ENCODE data around the gene RPA1. TPM values are rescaled to one million over a fixed set of nuclear protein-coding genes. Genes with fewer than 3 reads are reported as not detected.

Gene RPA1
- total RNA-seq, 2 experiments from 2014 or later: 38.6 to 38.7 TPM

GRCh38 chr17:1937461-1937860 lies 107.7 kb downstream of the RPA1 start:
- Histone ChIP-seq H3K36me3 (ENCODE audit: insufficient read depth, low read length) (no peaks in the 10 kb centered on the region), H3K9me3 (ENCODE audit: control insufficient read depth in 1 of 2, insufficient read depth in 1 of 2, low read length in 2 of 2) (peaks cover 0 to 3% of the 10 kb centered on the region in 2 experiments), H3K27ac (ENCODE audit: low read depth in 1 of 2, low read length in 2 of 2) (no peak overlapping the region), H3K4me1 (ENCODE audit: insufficient read depth, low read length) (no peaks in the 10 kb centered on the region), H3K4me3 (ENCODE audit: low read length) (no peak overlapping the region), H3K27me3 (ENCODE audit: control insufficient read depth in 1 of 2, insufficient read depth in 2 of 2, low read length in 2 of 2) (no peaks in the 10 kb centered on the region)
- Mint-ChIP-seq H3K9me3 (no peaks in the 10 kb centered on the region), H3K4me3 (no peak overlapping the region), H3K36me3 (ENCODE audit: low read depth) (no peaks in the 10 kb centered on the region), H3K27me3 (no peaks in the 10 kb centered on the region), H3K4me1 (ENCODE audit: low read depth) (no peaks in the 10 kb centered on the region), H3K27ac (no peak overlapping the region)
- CTCF ChIA-PET: no interaction called here
- no peak for TF ChIP-seq CTCF (IDR thresholded peaks at IDR 0.05)
- DNase-seq: no peak
- no peak for ATAC-seq (ENCODE audit: poor library complexity)
- POLR2A ChIA-PET: no interaction called here
- intact Hi-C loops (cut with DNase I, micrococcal nuclease): no loop called here

- Histone ChIP-seq H3K27me3 (ENCODE audit: control insufficient read depth in 1 of 2, insufficient read depth in 2 of 2, low read length in 2 of 2) (no peaks in the 10 kb centered on the region), H3K9me3 (ENCODE audit: control insufficient read depth in 1 of 2, insufficient read depth in 1 of 2, low read length in 2 of 2) (peaks cover 0 to 3% of the 10 kb centered on the region in 2 experiments), H3K36me3 (ENCODE audit: insufficient read depth, low read length) (no peaks in the 10 kb centered on the region), H3K27ac (ENCODE audit: low read depth in 1 of 2, low read length in 2 of 2) (no peak overlapping the region), H3K4me3 (ENCODE audit: low read length) (no peak overlapping the region), H3K4me1 (ENCODE audit: insufficient read depth, low read length) (no peaks in the 10 kb centered on the region)
- no peak for TF ChIP-seq CTCF (IDR thresholded peaks at IDR 0.05)
- ChIA-PET POLR2A (no interaction called here), CTCF (no interaction called here)
- DNase-seq (no peak), ATAC-seq (ENCODE audit: poor library complexity) (no peak)
- no peak overlapping the region for H3K4me3 Mint-ChIP-seq
- H3K4me1 Mint-ChIP-seq (ENCODE audit: low read depth): no peaks in the 10 kb centered on the region
- H3K36me3 Mint-ChIP-seq (ENCODE audit: low read depth): no peaks in the 10 kb centered on the region
- intact Hi-C loops (cut with DNase I, micrococcal nuclease): no loop called here
- no peaks in the 10 kb centered on the region for H3K27me3 Mint-ChIP-seq
- no peaks in the 10 kb centered on the region for H3K9me3 Mint-ChIP-seq
- no peak overlapping the region for H3K27ac Mint-ChIP-seq
Measured at GRCh38 chr17:1939981-1940809, 110.4 kb downstream of the RPA1 start.

GRCh38 chr17:1940810-1941185 lies 111.0 kb downstream of the RPA1 start:
- ChIA-PET POLR2A (no interaction called here), CTCF (no interaction called here)
- Mint-ChIP-seq H3K4me1 (ENCODE audit: low read depth) (no peaks in the 10 kb centered on the region), H3K27me3 (no peaks in the 10 kb centered on the region), H3K4me3 (no peak overlapping the region), H3K36me3 (ENCODE audit: low read depth) (no peaks in the 10 kb centered on the region), H3K9me3 (no peaks in the 10 kb centered on the region), H3K27ac (no peak overlapping the region)
- no peak overlapping the region for H3K27ac ChIP-seq (ENCODE audit: low read depth in 1 of 2, low read length in 2 of 2)
- H3K4me1 ChIP-seq (ENCODE audit: insufficient read depth, low read length): no peaks in the 10 kb centered on the region
- no peaks in the 10 kb centered on the region for H3K27me3 ChIP-seq (ENCODE audit: control insufficient read depth in 1 of 2, insufficient read depth in 2 of 2, low read length in 2 of 2)
- intact Hi-C loops (cut with DNase I, micrococcal nuclease): no loop called here
- no peaks in the 10 kb centered on the region for H3K36me3 ChIP-seq (ENCODE audit: insufficient read depth, low read length)
- TF ChIP-seq CTCF (IDR thresholded peaks at IDR 0.05): no peak
- H3K4me3 ChIP-seq (ENCODE audit: low read length): no peak overlapping the region
- DNase-seq (no peak), ATAC-seq (ENCODE audit: poor library complexity) (no peak)
- H3K9me3 ChIP-seq (ENCODE audit: control insufficient read depth in 1 of 2, insufficient read depth in 1 of 2, low read length in 2 of 2): peaks cover 0 to 3% of the 10 kb centered on the region in 2 experiments

Measured in CD4-positive, alpha-beta T cell (primary cell).